Ishikawa (cell line): ENCODE measurements around the gene SOS1.

Experiments
- FOXM1 ChIP-seq: IDR thresholded peaks from 2 replicates; pipeline ENCODE4 v1.6.1; 2012; ENCODE audit warnings: low read depth, borderline replicate concordance
- RAD21 ChIP-seq: IDR thresholded peaks from 2 replicates; pipeline ENCODE4 v1.6.1; 2012; ENCODE audit warnings: low read depth
- YY1 ChIP-seq: IDR thresholded peaks from 2 replicates; pipeline ENCODE4 v1.6.1; 2012; ENCODE audit warnings: low read depth

GRCh38 chr2:39120521-39120770 is 405 bp downstream of the SOS1 start:
- no peak for TF ChIP-seq YY1
- TF ChIP-seq FOXM1 = no peak
- no peak for TF ChIP-seq RAD21
